ENCODE results near the gene PTGFRN.

Gene PTGFRN

GRCh38 chr1:116993286-116993685 lies 83.6 kb downstream of the PTGFRN start:
- Mint-ChIP-seq H3K4me1 (peaks cover 27% of the 10 kb centered on the region), H3K27ac (no peak overlapping the region), H3K4me3 (no peak overlapping the region)

GRCh38 chr1:116994411-116994810 lies 84.7 kb downstream of the PTGFRN start:
- no peak overlapping the region for H3K4me3 Mint-ChIP-seq
- no peak for DNase-seq
- ATAC-seq, result no peak
- H3K36me3 Mint-ChIP-seq (ENCODE audit: low read depth), result no peaks in the 10 kb centered on the region
- H3K4me1 Mint-ChIP-seq, result peaks cover 23% of the 10 kb centered on the region
- no peaks in the 10 kb centered on the region for H3K9me3 Mint-ChIP-seq
- H3K27ac Mint-ChIP-seq, result no peak overlapping the region
- no peaks in the 10 kb centered on the region for H3K27me3 Mint-ChIP-seq

More at GRCh38 chr1:116993286-116993685, 83.6 kb downstream of the PTGFRN start:
- Mint-ChIP-seq H3K27me3 (no peaks in the 10 kb centered on the region), H3K9me3 (no peaks in the 10 kb centered on the region), H3K36me3 (ENCODE audit: low read depth) (peaks cover 2% of the 10 kb centered on the region)
- DNase-seq (no peak), ATAC-seq (no peak)

DNA sequence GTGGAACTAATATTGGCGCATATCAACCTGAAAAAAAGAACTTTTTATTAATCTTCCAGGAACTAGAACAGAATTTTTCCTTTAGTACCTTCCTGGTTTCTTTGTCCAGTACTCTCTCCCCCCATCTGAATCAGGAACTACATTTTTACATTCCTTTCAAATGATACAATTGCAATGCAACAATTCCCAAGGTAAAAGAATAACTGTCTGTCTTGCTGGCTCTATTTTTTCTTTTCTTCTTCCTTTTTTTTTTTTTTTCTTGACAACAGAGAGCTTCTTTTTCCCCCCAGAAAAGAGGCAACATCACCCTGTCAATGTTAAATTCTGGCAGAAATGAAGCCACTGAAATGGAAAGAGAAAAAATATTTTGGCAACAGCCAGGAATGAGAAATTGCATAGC lies 87.3 kb downstream of the PTGFRN start:
- Mint-ChIP-seq H3K27ac (no peak overlapping the region), H3K4me3 (no peak overlapping the region), H3K27me3 (no peaks in the 10 kb centered on the region), H3K36me3 (ENCODE audit: low read depth) (peaks cover 1% of the 10 kb centered on the region), H3K4me1 (peaks cover 27% of the 10 kb centered on the region), H3K9me3 (peaks cover 1% of the 10 kb centered on the region)
- ATAC-seq (no peak), DNase-seq (no peak)

DNA sequence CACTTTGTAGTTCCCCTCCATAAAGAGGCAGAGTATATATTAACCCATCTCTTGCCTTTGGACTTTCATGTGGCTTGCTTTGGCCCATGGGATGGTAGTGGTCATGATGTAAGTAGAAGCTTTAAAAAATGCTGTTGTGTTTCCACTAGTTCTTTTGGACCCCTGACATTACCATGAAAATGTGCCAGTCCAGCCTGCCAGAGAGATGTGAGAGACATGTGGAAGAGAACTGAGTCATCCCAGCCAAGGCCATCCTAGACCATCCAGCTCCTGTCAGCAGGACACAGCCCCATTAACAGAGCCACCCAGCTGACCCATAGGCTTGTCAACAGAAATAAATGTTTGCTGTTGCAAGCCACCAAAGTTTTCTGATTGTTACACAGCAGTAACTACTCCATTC lies 87.9 kb downstream of the PTGFRN start:
- DNase-seq, result no peak
- Mint-ChIP-seq H3K36me3 (ENCODE audit: low read depth) (peaks cover 3% of the 10 kb centered on the region), H3K27ac (no peak overlapping the region), H3K27me3 (no peaks in the 10 kb centered on the region), H3K4me3 (no peak overlapping the region), H3K4me1 (peaks cover 31% of the 10 kb centered on the region), H3K9me3 (peaks cover 5% of the 10 kb centered on the region)
- ATAC-seq, result no peak

- ATAC-seq, result no peak
- Mint-ChIP-seq H3K4me3 (no peak overlapping the region), H3K36me3 (ENCODE audit: low read depth) (peaks cover 3% of the 10 kb centered on the region), H3K27me3 (no peaks in the 10 kb centered on the region), H3K27ac (peak overlapping the region; percentile 15), H3K4me1 (peaks cover 48% of the 10 kb centered on the region), H3K9me3 (peaks cover 5% of the 10 kb centered on the region)
- DNase-seq, result no peak
Observed at GRCh38 chr1:116999596-116999995, 89.9 kb downstream of the PTGFRN start.

- H3K4me1 Mint-ChIP-seq, result peaks cover 54% of the 10 kb centered on the region
Observed at GRCh38 chr1:117000142-117000541, 90.4 kb downstream of the PTGFRN start.

GRCh38 chr1:117001254-117001927 lies 91.7 kb downstream of the PTGFRN start, which contains the start of gene CD101:
Gene CD101, plus strand, starts transcription at chr1:117001760. Its CDS starts 58 bp downstream, at chr1:117001818.
- no peaks in the 10 kb centered on the region for H3K27me3 Mint-ChIP-seq
- peaks cover 3% of the 10 kb centered on the region for H3K36me3 Mint-ChIP-seq (ENCODE audit: low read depth)
- H3K4me1 Mint-ChIP-seq, result peaks cover 64% of the 10 kb centered on the region
- DNase-seq (no peak), ATAC-seq (peak; percentile 96)
- H3K4me3 Mint-ChIP-seq, result peak within 1 kb of the TSS; percentile 54
- H3K27ac Mint-ChIP-seq, result peak within 1 kb of the TSS; percentile 90
- peaks cover 5% of the 10 kb centered on the region for H3K9me3 Mint-ChIP-seq

More at GRCh38 chr1:117000142-117000541, 90.4 kb downstream of the PTGFRN start:
- H3K36me3 Mint-ChIP-seq (ENCODE audit: low read depth), result peaks cover 3% of the 10 kb centered on the region
- no peaks in the 10 kb centered on the region for H3K27me3 Mint-ChIP-seq
- ATAC-seq (no peak), DNase-seq (no peak)
- peak overlapping the region; percentile 15 for H3K27ac Mint-ChIP-seq
- peaks cover 5% of the 10 kb centered on the region for H3K9me3 Mint-ChIP-seq
- no peak overlapping the region for H3K4me3 Mint-ChIP-seq

DNA sequence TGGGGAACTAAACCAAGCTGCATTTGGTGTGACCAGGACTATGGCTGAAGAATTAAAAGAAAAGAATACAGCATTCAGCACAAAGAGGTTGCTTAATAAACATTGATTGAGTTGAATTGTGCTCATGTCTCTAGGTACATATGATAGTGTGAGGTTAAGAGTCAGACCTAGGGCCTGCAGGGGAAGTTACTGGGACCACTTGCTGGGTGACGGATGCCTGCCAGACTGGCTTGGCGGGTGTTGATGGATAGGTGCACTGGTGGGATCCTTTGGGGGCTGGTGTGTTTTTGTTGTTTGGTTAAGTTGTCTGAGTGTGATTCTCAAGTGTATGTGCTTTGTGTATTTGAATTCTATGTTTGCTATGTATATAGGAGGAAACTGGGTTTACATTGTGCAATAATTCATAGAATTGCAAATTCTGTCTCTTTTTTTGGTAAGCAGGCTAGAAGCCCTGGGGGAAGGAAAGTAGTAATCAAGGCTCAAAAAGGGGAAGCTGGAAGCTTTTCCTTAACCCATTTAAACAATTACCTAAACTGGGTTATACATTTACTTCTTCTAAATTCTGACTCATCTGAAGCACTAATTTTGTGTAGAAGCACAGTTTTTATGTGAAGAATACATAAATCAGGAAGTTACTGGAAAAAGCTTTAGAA lies 93.6 kb downstream of the PTGFRN start:
- Mint-ChIP-seq H3K27ac (peak overlapping the region; percentile 85), H3K4me3 (peak overlapping the region; percentile 12), H3K9me3 (peaks cover 5% of the 10 kb centered on the region), H3K36me3 (ENCODE audit: low read depth) (peaks cover 3% of the 10 kb centered on the region), H3K4me1 (peaks cover 80% of the 10 kb centered on the region), H3K27me3 (no peaks in the 10 kb centered on the region)
- DNase-seq, result no peak
- ATAC-seq, result no peak

DNA sequence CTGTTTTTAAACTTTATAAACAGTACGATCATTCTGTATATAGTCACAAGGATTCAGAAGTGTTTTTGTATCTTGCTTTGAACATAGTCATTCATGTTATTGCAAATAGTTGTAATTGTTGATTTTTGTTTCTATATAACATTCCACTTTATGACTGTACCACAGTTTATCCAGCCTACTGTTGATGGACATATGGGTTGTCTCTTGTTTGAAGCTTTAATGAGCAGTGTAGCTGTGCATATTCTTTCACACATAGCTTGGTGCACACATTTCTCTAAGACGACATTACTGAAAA lies 98.0 kb downstream of the PTGFRN start:
- ATAC-seq (no peak), DNase-seq (no peak)
- H3K36me3 Mint-ChIP-seq (ENCODE audit: low read depth), result no peaks in the 10 kb centered on the region
- H3K4me3 Mint-ChIP-seq, result peak overlapping the region; percentile 64
- no peaks in the 10 kb centered on the region for H3K27me3 Mint-ChIP-seq
- peak overlapping the region; percentile 78 for H3K27ac Mint-ChIP-seq
- H3K9me3 Mint-ChIP-seq, result no peaks in the 10 kb centered on the region
- H3K4me1 Mint-ChIP-seq, result peaks cover 67% of the 10 kb centered on the region

DNA sequence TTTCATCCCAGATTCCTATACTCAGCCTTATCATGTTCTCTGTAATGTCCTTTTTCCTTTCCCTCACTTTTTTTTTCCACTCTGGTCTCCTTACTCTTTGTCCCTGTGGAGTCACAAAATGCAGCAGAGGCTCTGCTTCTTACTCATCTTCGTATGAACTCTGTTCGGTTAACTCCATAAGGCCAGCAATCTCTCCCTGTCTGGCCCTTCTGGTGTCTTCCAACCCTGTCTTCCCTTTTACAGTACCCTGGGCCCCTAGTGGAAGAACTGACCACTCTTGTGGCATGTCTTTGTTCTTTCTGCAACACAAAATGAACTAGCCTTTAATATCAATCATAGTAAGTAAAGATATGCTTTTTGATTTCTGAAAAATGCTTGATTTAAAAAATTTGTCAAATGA lies 98.9 kb downstream of the PTGFRN start:
- Mint-ChIP-seq H3K9me3 (no peaks in the 10 kb centered on the region), H3K36me3 (ENCODE audit: low read depth) (peaks cover 3% of the 10 kb centered on the region), H3K4me1 (peaks cover 64% of the 10 kb centered on the region), H3K27ac (peak overlapping the region; percentile 63), H3K4me3 (peak overlapping the region; percentile 18), H3K27me3 (no peaks in the 10 kb centered on the region)
- ATAC-seq, result no peak
- DNase-seq, result no peak

DNA sequence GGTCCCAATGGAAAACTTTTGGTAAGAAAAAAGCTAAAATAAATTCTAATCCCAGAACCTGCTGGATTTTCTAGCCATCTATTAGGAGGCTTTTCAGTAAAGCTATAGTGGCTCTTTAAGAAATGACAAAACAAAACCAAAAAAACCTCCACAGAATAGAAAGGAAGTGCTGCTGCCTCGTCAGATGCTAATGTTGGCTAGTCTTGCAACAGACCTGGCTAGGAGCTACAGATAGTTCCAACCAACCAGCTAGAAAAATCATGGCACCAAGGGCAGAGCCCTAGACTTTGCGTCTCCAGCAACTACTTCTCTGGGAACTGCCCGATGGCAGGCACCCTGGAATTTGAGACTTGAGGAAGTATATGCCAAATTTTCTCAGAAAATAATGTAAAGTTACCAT lies 99.4 kb downstream of the PTGFRN start:
- Mint-ChIP-seq H3K4me1 (peaks cover 65% of the 10 kb centered on the region), H3K36me3 (ENCODE audit: low read depth) (peaks cover 3% of the 10 kb centered on the region), H3K4me3 (peak overlapping the region; percentile 5), H3K27me3 (no peaks in the 10 kb centered on the region), H3K27ac (peak overlapping the region; percentile 43), H3K9me3 (no peaks in the 10 kb centered on the region)
- ATAC-seq, result peak; percentile 52
- DNase-seq, result no peak

DNA sequence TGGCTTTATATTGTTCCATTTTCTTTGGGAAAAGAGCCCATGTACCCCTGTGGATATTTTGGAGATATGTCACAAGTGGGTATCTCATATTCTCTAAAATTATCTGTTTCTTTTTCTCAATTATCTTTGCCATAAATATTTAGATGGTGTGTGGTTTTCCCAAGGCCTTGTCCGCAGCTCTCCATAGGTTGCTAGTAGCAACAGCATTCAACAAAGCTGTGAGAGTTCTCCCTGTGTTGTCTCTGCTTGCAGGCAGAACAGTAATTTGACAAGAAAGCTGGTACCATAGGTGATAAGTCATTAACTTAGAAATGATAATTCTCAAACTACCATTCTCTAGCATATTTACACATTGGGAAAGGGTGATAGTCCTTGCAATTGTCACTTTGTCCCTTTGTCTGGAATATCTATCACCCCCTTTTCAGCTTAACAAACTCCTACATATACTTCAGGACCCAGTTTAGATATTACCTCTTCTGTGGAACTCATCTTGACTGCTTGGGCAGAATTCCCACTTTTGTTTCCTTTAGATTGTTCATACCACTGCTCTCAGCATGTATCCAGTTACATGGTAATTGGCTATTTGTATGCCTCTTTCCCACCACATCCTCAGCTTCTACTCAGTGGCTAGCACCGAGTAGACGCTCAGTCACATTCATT lies 100.7 kb downstream of the PTGFRN start:
- Mint-ChIP-seq H3K9me3 (no peaks in the 10 kb centered on the region), H3K4me1 (peaks cover 66% of the 10 kb centered on the region), H3K36me3 (ENCODE audit: low read depth) (peaks cover 3% of the 10 kb centered on the region), H3K27ac (no peak overlapping the region), H3K27me3 (no peaks in the 10 kb centered on the region), H3K4me3 (no peak overlapping the region)
- DNase-seq (no peak), ATAC-seq (no peak)

DNA sequence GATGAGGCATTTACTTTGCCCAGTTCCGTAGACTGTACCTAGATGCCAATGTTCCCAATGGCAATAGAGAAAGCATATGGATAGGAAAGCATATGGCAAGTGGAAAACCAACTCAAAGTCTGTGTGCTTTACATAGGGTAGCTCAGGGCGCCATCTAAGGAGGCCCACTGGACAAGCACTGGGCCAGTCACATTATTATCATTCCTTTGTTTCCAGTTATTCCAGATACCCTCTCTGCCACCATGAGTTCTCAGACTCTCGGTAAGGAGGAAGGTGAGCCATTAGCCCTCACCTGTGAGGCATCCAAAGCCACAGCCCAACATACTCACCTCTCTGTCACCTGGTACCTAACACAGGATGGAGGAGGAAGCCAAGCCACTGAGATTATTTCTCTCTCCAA lies 101.6 kb downstream of the PTGFRN start:
- Mint-ChIP-seq H3K9me3 (no peaks in the 10 kb centered on the region), H3K4me3 (no peak overlapping the region), H3K36me3 (ENCODE audit: low read depth) (peaks cover 3% of the 10 kb centered on the region), H3K27ac (no peak overlapping the region), H3K27me3 (no peaks in the 10 kb centered on the region), H3K4me1 (peaks cover 66% of the 10 kb centered on the region)
- ATAC-seq (no peak), DNase-seq (no peak)

- DNase-seq, result no peak
- Mint-ChIP-seq H3K4me1 (peaks cover 69% of the 10 kb centered on the region), H3K4me3 (no peak overlapping the region), H3K36me3 (ENCODE audit: low read depth) (peaks cover 3% of the 10 kb centered on the region), H3K27ac (peak overlapping the region; percentile 69), H3K9me3 (no peaks in the 10 kb centered on the region), H3K27me3 (no peaks in the 10 kb centered on the region)
- ATAC-seq, result no peak
Observed at GRCh38 chr1:117013309-117013858, 103.7 kb downstream of the PTGFRN start.

GRCh38 chr1:117014209-117014608 lies 104.5 kb downstream of the PTGFRN start:
- DNase-seq, result no peak
- H3K27me3 Mint-ChIP-seq, result no peaks in the 10 kb centered on the region
- H3K4me1 Mint-ChIP-seq, result peaks cover 62% of the 10 kb centered on the region
- peak; percentile 68 for ATAC-seq
- H3K4me3 Mint-ChIP-seq, result peak overlapping the region; percentile 58
- peak overlapping the region; percentile 75 for H3K27ac Mint-ChIP-seq
- no peaks in the 10 kb centered on the region for H3K9me3 Mint-ChIP-seq
- H3K36me3 Mint-ChIP-seq (ENCODE audit: low read depth), result peaks cover 3% of the 10 kb centered on the region

All from activated naive CD8-positive, alpha-beta T cell treated with anti-CD3 and anti-CD28 coated beads, Interleukin-2, amount 50 U/mL, for 24 hours (primary cell).